Endothelial cell of umbilical vein (primary cell): ENCODE measurements around the gene IFNGR1. TPM values are rescaled to one million over a fixed set of nuclear protein-coding genes. Genes with fewer than 3 reads are reported as not detected.
A peak's percentile ranks its signal among the peaks of the same experiment; 100 is the strongest.

Experiments used
- BruUV-seq: library from RNA; stranded (reverse); fragments of 400-500 nt; replicated peaks from 2 replicates; lab custom pipeline; 2021; lab: Mats Ljungman, UMichigan
- CTCF ChIA-PET: fragments of 300-600, 350-600 bp; sonication (Branson Sonifier 250); formaldehyde crosslinking; loops from one replicate; lab custom pipeline; 2021; ENCODE audit warnings: antibody characterized with exemption, inconsistent platforms; lab: Charles Lee
- POLR2A ChIA-PET: fragments of 300-600, 350-600 bp; sonication (Branson Sonifier 250); formaldehyde crosslinking; loops from one replicate; lab custom pipeline; 2021; ENCODE audit warnings: antibody characterized with exemption, inconsistent platforms; lab: Charles Lee
- DNase-seq: peaks from one replicate; pipeline ENCODE4 v3.0.0-alpha.2; 2011; ENCODE audit warnings: low read depth, low spot score
- FAIRE-seq: peaks from 2 replicates; lab custom pipeline; 2011; peaks lifted over from hg19 to GRCh38; lab: Jason Lieb, UNC
- H2AFZ ChIP-seq: 2 replicates; pipeline ENCODE4 v1.6.0; 2012; ENCODE audit warnings: low read depth, low read length, control low read depth, inconsistent platforms
- H3K27ac ChIP-seq: 2 replicates; pipeline ENCODE4 v1.5.1; 2011; ENCODE audit warnings: low read depth, mild to moderate bottlenecking, control low read depth, low read length, moderate library complexity; ENCODE audit not compliant: insufficient read depth
- H3K27me3 ChIP-seq, 2 experiments: 2 replicates each; pipeline versions ENCODE4 v1.6.0 to v1.6.1; 2011; ENCODE audit warnings: low read length in 2 of 2, mixed read lengths in 1 of 2; ENCODE audit not compliant: control insufficient read depth in 2 of 2, insufficient read depth in 2 of 2
- H3K36me3 ChIP-seq, 2 experiments: 2 replicates in 1 of 2; 3 replicates in 1 of 2; pipeline ENCODE4 v1.5.1; 2011; ENCODE audit warnings: low read length in 2 of 2, mild to moderate bottlenecking in 1 of 2, moderate library complexity in 1 of 2; ENCODE audit not compliant: control insufficient read depth in 2 of 2, insufficient read depth in 2 of 2; ENCODE audit errors: extremely low read depth in 1 of 2
- H3K4me1 ChIP-seq: 3 replicates; pipeline ENCODE4 v1.5.1; 2011; ENCODE audit warnings: mild to moderate bottlenecking, low read length; ENCODE audit not compliant: control insufficient read depth, insufficient read depth; ENCODE audit errors: extremely low read depth
- H3K4me2 ChIP-seq: 2 replicates; pipeline ENCODE4 v1.6.1; 2011; ENCODE audit warnings: low read length, control low read depth, mixed read lengths; ENCODE audit not compliant: insufficient read depth
- H3K4me3 ChIP-seq, 3 experiments: fragments of 200-600 bp in 1 of 3; sonication (generic), shearing (Covaris generic) in 1 of 3; replicated peaks in 1 of 3; 2 replicates each; pipeline ENCODE4 v1.5.1; 2011 to 2016; ENCODE audit warnings: control low read depth in 3 of 3, low read length in 3 of 3, mild to moderate bottlenecking in 2 of 3, inconsistent platforms in 1 of 3, low read depth in 1 of 3, moderate library complexity in 1 of 3; ENCODE audit not compliant: insufficient read depth in 1 of 3
- H3K79me2 ChIP-seq: 2 replicates; pipeline ENCODE4 v1.6.0; 2012; ENCODE audit warnings: low read length, inconsistent platforms; ENCODE audit not compliant: control insufficient read depth, insufficient read depth
- H3K9ac ChIP-seq: replicated peaks from 2 replicates; pipeline ENCODE3; 2011; ENCODE audit warnings: low read length, control low read depth; ENCODE audit not compliant: insufficient read depth; ENCODE audit errors: extremely low read depth
- H3K9me1 ChIP-seq: replicated peaks from 3 replicates; pipeline ENCODE4 v1.6.0; 2011; ENCODE audit warnings: mild to moderate bottlenecking, low read length; ENCODE audit not compliant: control insufficient read depth, insufficient read depth; ENCODE audit errors: extremely low read depth
- H3K9me3 ChIP-seq: replicated peaks from 2 replicates; pipeline ENCODE4 v1.5.1; 2012; ENCODE audit warnings: low read length, inconsistent platforms; ENCODE audit not compliant: control insufficient read depth, insufficient read depth
- H4K20me1 ChIP-seq: replicated peaks from 2 replicates; pipeline ENCODE3; 2011; ENCODE audit warnings: mild to moderate bottlenecking, low read length; ENCODE audit not compliant: control insufficient read depth, insufficient read depth; ENCODE audit errors: extremely low read depth
- EZH2 ChIP-seq: IDR thresholded peaks from 2 replicates; pipeline ENCODE4 v1.6.1; 2012; ENCODE audit warnings: borderline replicate concordance, low read depth, mild to moderate bottlenecking, moderate library complexity, low read length, inconsistent platforms; ENCODE audit not compliant: severe bottlenecking
- FOS ChIP-seq: IDR thresholded peaks from 2 replicates; pipeline ENCODE4 v1.6.1; 2011; ENCODE audit warnings: mild to moderate bottlenecking, low read length, moderate library complexity, borderline replicate concordance; ENCODE audit not compliant: insufficient read depth
- GATA2 ChIP-seq: IDR thresholded peaks from 2 replicates; pipeline ENCODE4 v1.7.0; 2011; ENCODE audit warnings: low read depth, mild to moderate bottlenecking, moderate library complexity, mixed read lengths, low read length; ENCODE audit not compliant: insufficient read length, insufficient read depth
- JUN ChIP-seq: IDR thresholded peaks from 2 replicates; pipeline ENCODE4 v1.6.1; 2011; ENCODE audit warnings: borderline replicate concordance, low read depth; ENCODE audit not compliant: insufficient read length, insufficient read depth
- MYC ChIP-seq: IDR thresholded peaks from one replicate; pipeline ENCODE4 v1.6.1; 2011; ENCODE audit warnings: mild to moderate bottlenecking, low read depth, low read length
- POLR2A ChIP-seq: IDR thresholded peaks from 2 replicates; pipeline ENCODE4 v1.6.1; 2012; ENCODE audit warnings: low read depth, mild to moderate bottlenecking, control low read depth, low read length
- POLR2AphosphoS5 ChIP-seq: IDR thresholded peaks from 2 replicates; pipeline ENCODE4 v1.6.1; 2012; ENCODE audit warnings: low read depth, mild to moderate bottlenecking, control low read depth, low read length, moderate library complexity; ENCODE audit not compliant: insufficient read depth
- dilution Hi-C: fragments of 300-500 bp; cut with MboI; formaldehyde crosslinking; loops from one replicate; pipeline ENCODE4 v1.15.0; 2019; ENCODE audit warnings: low sequenced_read_pairs; ENCODE audit not compliant: extremely low pct_ligation_motif_present
- intact Hi-C: fragments of 100-400 bp; cut with micrococcal nuclease; formaldehyde crosslinking; loops from one replicate; pipeline ENCODE4 v1.10.0; 2022
- polyA plus RNA-seq, 4 experiments: library from polyadenylated mRNA; depleted of rRNA in 3 of 4; stranded (reverse) in 3 of 4; unstranded in 1 of 4; fragments of >200 nt; gene quantifications; 2 replicates each; pipeline versions ENCODE4 v1.2.1 to v1.2.3, GENCODE V29; 2011 to 2012; ENCODE audit warnings: missing spikeins in 1 of 4
- total RNA-seq: library from RNA; stranded (reverse); gene quantifications from 2 replicates; pipeline ENCODE4 v1.2.3, GENCODE V29; 2021
- TF ChIP-seq, protein P1 (sequence below), 2 donors: IDR thresholded peaks; 1 replicate in 1 of 2; 2 replicates in 1 of 2; pipeline ENCODE4 v1.5.1; 2011; ENCODE audit warnings: low read length in 2 of 2, mild to moderate bottlenecking in 2 of 2, moderate library complexity in 2 of 2, control low read depth in 1 of 2, inconsistent platforms in 1 of 2, low read depth in 1 of 2; ENCODE audit not compliant: insufficient read depth in 1 of 2; ENCODE audit errors: extremely low read depth in 1 of 2
- TF ChIP-seq, protein P2 (sequence below): IDR thresholded peaks from 2 replicates; pipeline ENCODE4 v1.6.1; 2011; ENCODE audit not compliant: insufficient read depth, insufficient read length

The IFNGR1 gene
- total and polyA plus RNA-seq, 2 donors (not counting 3 experiments of a cell fraction or from before 2014, with no cell fraction given): 19.1 to 31.2 TPM

DNA sequence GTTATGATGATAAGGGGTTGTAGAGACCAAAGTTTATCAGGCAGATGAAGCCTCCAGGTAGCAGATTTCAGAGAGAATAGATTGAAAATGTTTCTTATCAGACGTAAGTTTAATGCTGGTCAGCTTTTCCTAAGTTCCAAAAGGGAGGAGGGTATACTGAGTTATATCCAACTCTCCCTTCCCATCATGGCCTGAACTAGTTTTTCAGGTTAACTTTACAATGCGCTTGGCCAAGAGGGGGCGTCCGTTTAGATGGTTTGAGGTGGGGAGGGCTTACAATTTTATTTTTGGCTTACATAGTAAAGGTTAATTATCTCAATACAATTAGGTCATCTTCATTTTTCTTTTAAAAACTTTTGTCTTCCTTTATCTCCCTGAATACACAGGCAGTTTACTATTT, 26.4 kb downstream of the IFNGR1 start:
- dilution Hi-C loops (no loop called here), intact Hi-C loops (no loop called here)
- no peak overlapping the region for H3K27ac ChIP-seq
- TF ChIP-seq MYC (no peak), JUN (no peak), EZH2 (no peak), POLR2AphosphoS5 (no peak), POLR2A (no peak)
- TF ChIP-seq, protein P1, sequence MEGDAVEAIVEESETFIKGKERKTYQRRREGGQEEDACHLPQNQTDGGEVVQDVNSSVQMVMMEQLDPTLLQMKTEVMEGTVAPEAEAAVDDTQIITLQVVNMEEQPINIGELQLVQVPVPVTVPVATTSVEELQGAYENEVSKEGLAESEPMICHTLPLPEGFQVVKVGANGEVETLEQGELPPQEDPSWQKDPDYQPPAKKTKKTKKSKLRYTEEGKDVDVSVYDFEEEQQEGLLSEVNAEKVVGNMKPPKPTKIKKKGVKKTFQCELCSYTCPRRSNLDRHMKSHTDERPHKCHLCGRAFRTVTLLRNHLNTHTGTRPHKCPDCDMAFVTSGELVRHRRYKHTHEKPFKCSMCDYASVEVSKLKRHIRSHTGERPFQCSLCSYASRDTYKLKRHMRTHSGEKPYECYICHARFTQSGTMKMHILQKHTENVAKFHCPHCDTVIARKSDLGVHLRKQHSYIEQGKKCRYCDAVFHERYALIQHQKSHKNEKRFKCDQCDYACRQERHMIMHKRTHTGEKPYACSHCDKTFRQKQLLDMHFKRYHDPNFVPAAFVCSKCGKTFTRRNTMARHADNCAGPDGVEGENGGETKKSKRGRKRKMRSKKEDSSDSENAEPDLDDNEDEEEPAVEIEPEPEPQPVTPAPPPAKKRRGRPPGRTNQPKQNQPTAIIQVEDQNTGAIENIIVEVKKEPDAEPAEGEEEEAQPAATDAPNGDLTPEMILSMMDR (IDR thresholded peaks at IDR 0.05; ENCODE audit: extremely low read depth in 1 of 2, insufficient read depth in 1 of 2, low read depth in 1 of 2, low read length in 2 of 2): no peak
- peaks cover 0 to 2% of the 10 kb centered on the region in 2 experiments for H3K36me3 ChIP-seq
- H3K9me3 ChIP-seq: no peaks in the 10 kb centered on the region
- H4K20me1 ChIP-seq: no peaks in the 10 kb centered on the region
- DNase-seq (no peak), FAIRE-seq (no peak)
- no peak overlapping the region for H3K4me2 ChIP-seq
- H3K9ac ChIP-seq: no peak overlapping the region
- BruUV-seq: no TSS peak
- ChIA-PET POLR2A (no interaction called here), CTCF (no interaction called here)
- H3K4me1 ChIP-seq: no peaks in the 10 kb centered on the region
- no peak overlapping the region for H3K4me3 ChIP-seq
- H3K27me3 ChIP-seq: no peaks in the 10 kb centered on the region
- no peaks in the 10 kb centered on the region for H3K79me2 ChIP-seq
- no peaks in the 10 kb centered on the region for H3K9me1 ChIP-seq
- no peak overlapping the region for H2AFZ ChIP-seq

DNA sequence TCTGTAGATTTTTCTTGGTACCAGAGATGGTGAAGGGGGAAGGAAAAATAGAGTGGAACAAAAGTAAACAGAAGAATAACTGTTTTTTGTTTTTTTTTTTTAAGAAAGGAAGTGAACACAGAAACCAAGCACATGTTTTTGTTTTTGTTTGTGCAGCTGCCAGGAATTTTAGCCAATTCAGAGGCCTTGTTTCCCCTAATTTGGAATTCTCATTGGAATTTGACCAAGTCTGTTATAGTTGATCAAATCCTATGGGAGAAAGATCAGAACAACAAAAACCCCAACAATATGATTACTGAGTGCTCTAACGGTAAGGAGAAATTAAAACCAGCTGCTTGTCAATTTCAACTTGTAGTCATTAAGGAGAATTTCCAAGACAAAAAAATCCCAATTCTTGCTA, 27.5 kb downstream of the IFNGR1 start:
- POLR2A ChIA-PET: no interaction called here
- no peaks in the 10 kb centered on the region for H3K79me2 ChIP-seq
- no peak overlapping the region for H2AFZ ChIP-seq
- no peaks in the 10 kb centered on the region for H3K27me3 ChIP-seq
- FAIRE-seq (no peak), DNase-seq (peak; percentile 22)
- H3K4me2 ChIP-seq: no peak overlapping the region
- H3K9me3 ChIP-seq: no peaks in the 10 kb centered on the region
- no peaks in the 10 kb centered on the region for H3K9me1 ChIP-seq
- no peaks in the 10 kb centered on the region for H3K4me1 ChIP-seq
- H3K9ac ChIP-seq: no peak overlapping the region
- CTCF ChIA-PET: interaction anchor here (1.0 to 1.4 kb wide), 2 partner anchors 12 to 46 kb away, joined by 3 to 4 read pairs; no protein-coding TSS in a partner anchor
- intact Hi-C loops (no loop called here), dilution Hi-C loops (no loop called here)
- TF ChIP-seq JUN: no peak
- no peak for TF ChIP-seq MYC
- TF ChIP-seq EZH2: no peak
- no peak for TF ChIP-seq POLR2AphosphoS5
- TF ChIP-seq, protein P2, sequence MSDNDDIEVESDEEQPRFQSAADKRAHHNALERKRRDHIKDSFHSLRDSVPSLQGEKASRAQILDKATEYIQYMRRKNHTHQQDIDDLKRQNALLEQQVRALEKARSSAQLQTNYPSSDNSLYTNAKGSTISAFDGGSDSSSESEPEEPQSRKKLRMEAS: no peak
- TF ChIP-seq FOS: no peak
- TF ChIP-seq, protein P1 (IDR thresholded peaks at IDR 0.05; ENCODE audit: extremely low read depth in 1 of 2, insufficient read depth in 1 of 2, low read depth in 1 of 2, low read length in 2 of 2): no peak
- no peak for TF ChIP-seq POLR2A
- no peak for TF ChIP-seq GATA2
- H3K27ac ChIP-seq: no peak overlapping the region
- H3K36me3 ChIP-seq: no peaks in the 10 kb centered on the region
- BruUV-seq: no TSS peak
- no peak overlapping the region for H3K4me3 ChIP-seq
- no peaks in the 10 kb centered on the region for H4K20me1 ChIP-seq
